Gastroesophageal sphincter (tissue), 4 donors: ENCODE results near the gene OSTC. TPM values are rescaled to one million over a fixed set of nuclear protein-coding genes. Genes with fewer than 3 reads are reported as not detected.

Experiments used
- ATAC-seq: fragments of 150-250 bp; one replicate; pipeline ENCODE4 v1.9.1; 2016; ENCODE audit warnings: mild to moderate bottlenecking, moderate library complexity
- H3K27ac ChIP-seq, 4 donors: fragments of 200-600 bp; sonication (generic) in 3 of 4; 1 replicate in 3 of 4; 2 replicates in 1 of 4; pipeline ENCODE4 v1.5.1; 2016 to 2019
- H3K27me3 ChIP-seq: fragments of 200-600 bp; sonication (generic); one replicate; pipeline ENCODE4 v1.5.1; 2019
- H3K36me3 ChIP-seq, 2 donors: fragments of 200-600 bp; sonication (generic); one replicate each; pipeline ENCODE4 v1.5.1; 2019; ENCODE audit warnings: control low read depth in 1 of 2
- H3K4me1 ChIP-seq, 3 donors: fragments of 200-600 bp; sonication (generic); 1 replicate in 2 of 3; 2 replicates in 1 of 3; pipeline ENCODE4 v1.5.1; 2016 to 2019; ENCODE audit warnings: control low read depth in 2 of 3
- H3K4me3 ChIP-seq, 2 donors: fragments of 200-600 bp; sonication (generic); one replicate each; pipeline ENCODE4 v1.5.1; 2019; ENCODE audit warnings: mild to moderate bottlenecking in 1 of 2, moderate library complexity in 1 of 2
- H3K9me3 ChIP-seq, 3 donors: fragments of 200-600 bp; sonication (generic); one replicate each; pipeline ENCODE4 v1.5.1; 2017 to 2019; ENCODE audit warnings: control low read depth in 2 of 3
- EP300 ChIP-seq: sonication (generic); formaldehyde crosslinking; IDR thresholded peaks from one replicate; pipeline ENCODE4 v1.6.1; 2017; ENCODE audit warnings: antibody characterized with exemption, mild to moderate bottlenecking
- POLR2A ChIP-seq, 2 donors: fragments of 450-650 bp; IDR thresholded peaks; one replicate each; pipeline ENCODE4 v1.6.1; 2017; ENCODE audit warnings: antibody characterized with exemption in 2 of 2, mild to moderate bottlenecking in 2 of 2, moderate library complexity in 1 of 2
- POLR2AphosphoS5 ChIP-seq: sonication (generic); formaldehyde crosslinking; IDR thresholded peaks from one replicate; pipeline ENCODE4 v1.6.1; 2017; ENCODE audit warnings: antibody characterized with exemption
- WGBS, 2 donors: methylation state at CpG; one replicate each; pipeline ENCODE4 v1.1.5; 2018; ENCODE audit warnings: low coverage in 1 of 2; 5-methylcytosine and 5-hydroxymethylcytosine counted together
- total RNA-seq, 4 donors: library from RNA; depleted of rRNA; stranded (reverse); fragments of >200 nt; gene quantifications; one replicate each; pipeline ENCODE4 v1.1.0, GENCODE V29; 2016
- TF ChIP-seq, protein P1 (sequence below), 4 experiments: fragments of 200-600 bp in 2 of 4; fragments of 450-650 bp in 2 of 4; sonication (generic) in 1 of 4; IDR thresholded peaks; one replicate each; pipeline ENCODE4 v1.5.1; 2017 to 2019; ENCODE audit warnings: antibody characterized with exemption in 4 of 4, mild to moderate bottlenecking in 2 of 4, moderate library complexity in 2 of 4

OSTC gene
- total RNA-seq, 4 donors from 2014 or later, result 30.9 to 62.1 (median 46.7) TPM

DNA sequence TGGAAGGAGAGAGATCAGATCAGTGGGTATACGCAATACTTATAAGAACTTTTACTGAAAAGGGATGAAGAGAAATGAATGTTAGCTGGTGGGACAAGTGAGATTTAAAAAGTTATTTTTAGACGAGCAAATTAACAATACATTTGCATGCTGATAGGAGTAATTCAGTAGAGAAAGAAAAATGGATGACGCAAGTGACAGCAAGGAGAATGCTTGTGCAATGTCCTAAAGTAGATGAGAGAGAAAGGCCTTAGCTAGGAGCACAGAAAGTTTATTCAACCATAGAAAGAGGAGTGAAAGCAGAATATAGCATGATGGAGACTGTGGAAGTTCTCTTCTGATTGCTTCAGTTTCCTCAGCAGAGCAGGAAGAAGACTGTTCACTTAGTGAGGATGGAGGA lies 45.8 kb downstream of the OSTC start:
- H3K4me1 ChIP-seq, result no peaks in the 10 kb centered on the region
- no peak for ATAC-seq
- TF ChIP-seq, protein P1, sequence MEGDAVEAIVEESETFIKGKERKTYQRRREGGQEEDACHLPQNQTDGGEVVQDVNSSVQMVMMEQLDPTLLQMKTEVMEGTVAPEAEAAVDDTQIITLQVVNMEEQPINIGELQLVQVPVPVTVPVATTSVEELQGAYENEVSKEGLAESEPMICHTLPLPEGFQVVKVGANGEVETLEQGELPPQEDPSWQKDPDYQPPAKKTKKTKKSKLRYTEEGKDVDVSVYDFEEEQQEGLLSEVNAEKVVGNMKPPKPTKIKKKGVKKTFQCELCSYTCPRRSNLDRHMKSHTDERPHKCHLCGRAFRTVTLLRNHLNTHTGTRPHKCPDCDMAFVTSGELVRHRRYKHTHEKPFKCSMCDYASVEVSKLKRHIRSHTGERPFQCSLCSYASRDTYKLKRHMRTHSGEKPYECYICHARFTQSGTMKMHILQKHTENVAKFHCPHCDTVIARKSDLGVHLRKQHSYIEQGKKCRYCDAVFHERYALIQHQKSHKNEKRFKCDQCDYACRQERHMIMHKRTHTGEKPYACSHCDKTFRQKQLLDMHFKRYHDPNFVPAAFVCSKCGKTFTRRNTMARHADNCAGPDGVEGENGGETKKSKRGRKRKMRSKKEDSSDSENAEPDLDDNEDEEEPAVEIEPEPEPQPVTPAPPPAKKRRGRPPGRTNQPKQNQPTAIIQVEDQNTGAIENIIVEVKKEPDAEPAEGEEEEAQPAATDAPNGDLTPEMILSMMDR (IDR thresholded peaks at IDR 0.05), result no peak
- TF ChIP-seq EP300 (no peak), POLR2A (IDR thresholded peaks at IDR 0.05) (no peak), POLR2AphosphoS5 (no peak)
- 78 to 100% methylated on average over 3 of the region's 3 CpGs for WGBS, 2 donors
- H3K27ac ChIP-seq, result no peak overlapping the region
- H3K4me3 ChIP-seq, result no peak overlapping the region
- H3K36me3 ChIP-seq, result no peaks in the 10 kb centered on the region
- no peaks in the 10 kb centered on the region for H3K27me3 ChIP-seq
- no peaks in the 10 kb centered on the region for H3K9me3 ChIP-seq

DNA sequence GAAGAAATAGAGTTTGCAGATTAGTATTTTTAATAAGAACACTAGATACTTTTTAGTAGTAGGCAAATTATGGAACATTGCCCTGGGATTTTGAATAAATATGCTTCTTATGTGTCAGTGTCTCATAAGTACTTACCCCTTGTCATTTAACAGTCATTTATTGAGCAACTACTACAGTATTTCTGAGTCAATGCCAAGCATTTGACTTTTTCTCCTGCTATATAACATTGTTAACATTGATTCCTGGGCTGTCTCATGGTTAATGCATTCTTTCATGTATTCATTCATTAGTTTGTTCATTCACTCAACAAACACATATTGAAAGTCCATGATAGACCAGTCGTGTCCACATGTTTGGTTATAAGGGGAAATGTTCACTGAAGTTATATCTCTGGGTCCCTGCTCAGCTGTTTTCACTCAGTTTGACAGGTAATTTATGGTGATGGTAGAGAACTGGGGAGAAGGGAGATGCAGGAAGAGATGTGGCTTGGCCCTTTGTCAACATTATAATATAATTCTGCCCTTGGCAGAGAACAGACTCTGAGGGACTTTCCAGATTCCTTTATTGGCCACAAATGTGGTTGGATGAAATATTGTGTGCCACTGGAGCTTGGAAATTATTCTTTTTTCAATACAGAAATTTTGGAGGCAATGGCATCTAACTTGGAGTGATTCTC lies 49.8 kb downstream of the OSTC start:
- H3K27me3 ChIP-seq, result no peaks in the 10 kb centered on the region
- ATAC-seq, result no peak
- H3K4me1 ChIP-seq, result no peaks in the 10 kb centered on the region
- no peak overlapping the region for H3K4me3 ChIP-seq
- H3K9me3 ChIP-seq, result no peaks in the 10 kb centered on the region
- 9 to 14% methylated on average over 1 of the region's 1 CpG for WGBS, 2 donors
- H3K27ac ChIP-seq, result no peak overlapping the region
- H3K36me3 ChIP-seq, result no peaks in the 10 kb centered on the region
- TF ChIP-seq, protein P1 (IDR thresholded peaks at IDR 0.05), result no peak
- no peak for TF ChIP-seq POLR2AphosphoS5

DNA sequence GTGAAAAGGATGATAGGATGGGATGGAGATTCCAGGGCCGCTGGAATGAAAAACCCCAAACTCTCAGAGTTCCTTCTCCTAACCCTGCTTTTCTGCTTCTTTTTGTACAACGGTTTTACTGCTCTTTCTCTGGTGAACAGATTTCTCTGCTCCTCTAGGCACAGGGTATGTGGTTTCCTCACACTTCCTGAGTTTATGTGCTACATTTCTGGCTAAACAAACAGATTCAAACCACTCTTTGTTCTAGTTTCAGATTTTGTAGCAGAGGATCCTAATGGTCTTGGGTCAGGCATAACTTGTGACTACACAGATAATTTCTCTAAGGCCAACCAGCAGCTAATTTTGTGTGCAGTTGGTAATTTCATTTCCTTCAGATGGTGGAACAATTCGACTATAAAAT lies 52.6 kb downstream of the OSTC start:
- ATAC-seq, result no peak
- H3K27me3 ChIP-seq, result no peaks in the 10 kb centered on the region
- WGBS, 2 donors, result 47 to 84% methylated on average over 3 of the region's 3 CpGs

DNA sequence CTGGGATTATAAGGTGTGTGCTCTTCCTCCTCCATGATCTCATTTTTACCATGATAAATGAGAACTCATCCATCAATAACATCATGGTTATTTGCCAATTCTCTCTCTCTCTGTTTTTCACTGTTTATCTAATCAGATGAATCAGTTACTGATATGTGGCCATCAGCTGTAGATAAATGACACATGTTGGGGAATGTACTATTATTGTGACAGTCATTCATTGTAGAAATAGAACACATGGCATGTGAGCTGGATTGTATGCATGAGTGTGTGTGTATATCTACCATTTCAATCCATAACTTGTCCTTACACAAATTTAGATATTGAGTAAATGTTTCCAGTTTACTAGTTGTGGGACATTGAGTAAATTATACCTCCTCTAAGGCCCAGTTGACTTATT lies 53.0 kb downstream of the OSTC start:
- Histone ChIP-seq H3K27ac (no peak overlapping the region), H3K4me1 (no peaks in the 10 kb centered on the region), H3K4me3 (no peak overlapping the region), H3K27me3 (no peaks in the 10 kb centered on the region), H3K36me3 (no peaks in the 10 kb centered on the region), H3K9me3 (no peaks in the 10 kb centered on the region)
- ATAC-seq, result no peak
- TF ChIP-seq EP300 (no peak), POLR2A (IDR thresholded peaks at IDR 0.05) (no peak), POLR2AphosphoS5 (no peak)
- TF ChIP-seq, protein P1 (IDR thresholded peaks at IDR 0.05), result no peak

More for the DNA sequence above, 52.6 kb downstream of the OSTC start:
- Histone ChIP-seq H3K27ac (no peak overlapping the region), H3K4me1 (no peaks in the 10 kb centered on the region), H3K4me3 (no peak overlapping the region), H3K36me3 (no peaks in the 10 kb centered on the region), H3K9me3 (no peaks in the 10 kb centered on the region)
- TF ChIP-seq POLR2A (IDR thresholded peaks at IDR 0.05) (no peak), POLR2AphosphoS5 (no peak), EP300 (no peak)
- TF ChIP-seq, protein P1 (IDR thresholded peaks at IDR 0.05), result no peak

DNA sequence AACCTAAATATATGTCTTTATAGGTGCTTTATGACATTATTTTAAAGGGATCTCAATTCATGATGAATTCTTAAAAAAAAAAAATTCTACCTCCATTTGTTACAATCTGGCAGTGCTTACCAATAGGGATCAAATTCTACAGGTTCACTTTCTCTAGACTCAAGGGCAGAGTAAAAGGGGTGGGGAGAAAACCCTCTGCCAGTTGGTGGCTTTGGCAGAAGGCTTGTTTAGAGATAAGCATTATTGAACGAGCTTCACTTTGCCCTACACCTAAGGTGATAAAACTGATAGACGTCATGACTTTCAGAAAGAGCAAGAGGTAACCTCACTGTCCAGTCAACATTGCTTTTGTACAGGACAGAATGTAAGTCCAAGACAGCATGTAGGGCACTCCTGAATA lies 53.6 kb downstream of the OSTC start:
- Histone ChIP-seq H3K9me3 (no peaks in the 10 kb centered on the region), H3K4me1 (no peaks in the 10 kb centered on the region), H3K36me3 (no peaks in the 10 kb centered on the region), H3K27ac (no peak overlapping the region), H3K27me3 (no peaks in the 10 kb centered on the region), H3K4me3 (no peak overlapping the region)
- TF ChIP-seq POLR2A (IDR thresholded peaks at IDR 0.05) (no peak), POLR2AphosphoS5 (no peak), EP300 (no peak)
- TF ChIP-seq, protein P1 (IDR thresholded peaks at IDR 0.05), result no peak
- 62 to 79% methylated on average over 2 of the region's 2 CpGs for WGBS, 2 donors
- ATAC-seq, result no peak
